GM19397 (cell line): ENCODE data around the gene KLHL29.

Experiments
- ATAC-seq: cut with Tn5 transposase; IDR thresholded peaks from one replicate; pipeline ENCODE4 v1.9.1; 2021; ENCODE audit warnings: mild to moderate bottlenecking, moderate library complexity; ENCODE audit not compliant: unreplicated experiment

The KLHL29 gene

DNA sequence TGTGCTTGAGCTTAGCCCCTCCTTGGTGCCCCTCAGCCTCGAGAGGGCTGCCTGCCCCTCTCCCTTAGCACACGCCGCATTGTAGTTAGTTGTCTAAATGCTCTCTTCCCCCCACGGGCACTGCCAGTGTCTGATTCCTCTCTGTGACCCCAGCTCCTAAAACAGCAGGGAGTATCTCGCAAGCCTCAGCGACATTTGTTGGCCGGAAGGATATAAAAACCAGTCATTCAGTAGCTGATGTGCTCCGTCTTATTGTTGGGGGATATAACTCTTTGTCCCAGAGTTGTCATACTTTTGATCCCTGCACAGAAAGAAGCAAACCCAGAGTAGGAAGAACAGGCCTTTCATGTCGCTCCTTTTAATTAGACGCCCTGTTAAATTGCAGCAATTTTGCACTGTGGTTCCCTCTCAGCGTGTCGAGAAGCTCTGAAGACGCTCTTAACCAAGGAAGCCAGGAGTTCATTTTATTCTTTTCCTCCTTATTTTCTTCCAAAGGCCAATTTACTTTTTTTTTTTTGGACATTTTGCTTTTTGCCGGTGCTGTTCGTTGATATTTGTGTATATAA lies 201.8 kb downstream of the KLHL29 start:
- no peak for ATAC-seq

- no peak for ATAC-seq
Observed at GRCh38 chr2:23587341-23587880, 202.4 kb downstream of the KLHL29 start.

GRCh38 chr2:23588106-23588505 lies 203.1 kb downstream of the KLHL29 start:
- ATAC-seq, result no peak

- no peak for ATAC-seq
Observed at GRCh38 chr2:23588508-23589201, 203.7 kb downstream of the KLHL29 start.

- ATAC-seq, result no peak
Observed at GRCh38 chr2:23589220-23589647, 204.3 kb downstream of the KLHL29 start.

GRCh38 chr2:23589739-23590138 lies 204.8 kb downstream of the KLHL29 start:
- ATAC-seq, result no peak

GRCh38 chr2:23590241-23590869 lies 205.4 kb downstream of the KLHL29 start:
- no peak for ATAC-seq

- no peak for ATAC-seq
Observed at GRCh38 chr2:23591111-23591510, 206.1 kb downstream of the KLHL29 start.

DNA sequence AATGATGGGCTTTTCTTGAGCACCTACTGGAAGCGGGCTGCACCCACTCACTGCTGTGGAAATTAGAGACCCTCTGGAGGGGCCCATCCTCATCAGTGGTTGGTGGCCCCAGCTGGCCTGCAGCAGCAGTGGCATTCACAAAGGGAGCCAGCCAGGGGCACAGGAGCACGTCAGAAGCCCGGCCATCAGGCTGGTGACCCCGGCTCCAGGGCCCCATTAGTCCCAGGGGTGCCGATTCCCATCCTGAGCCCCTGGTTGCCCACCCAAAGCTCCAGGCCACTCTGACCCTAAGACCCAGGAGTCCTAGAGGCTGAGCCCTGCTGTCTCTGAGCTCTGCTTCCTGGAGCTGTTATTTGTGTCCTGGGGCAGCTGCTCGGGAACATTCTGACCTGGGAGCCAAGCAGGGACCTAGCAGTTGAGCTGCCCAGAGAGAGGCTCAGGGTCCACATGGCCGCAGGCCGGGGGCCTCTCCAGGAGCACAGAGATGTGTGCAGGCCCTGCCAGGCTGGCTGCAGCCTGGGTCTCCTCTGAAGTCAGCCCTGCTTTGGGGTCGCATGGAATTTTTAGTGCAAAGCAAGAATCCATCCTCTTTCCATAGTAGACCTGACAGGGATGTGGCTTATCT lies 207.2 kb downstream of the KLHL29 start:
- ATAC-seq, result no peak

- no peak for ATAC-seq
Observed at GRCh38 chr2:23592898-23593751, 208.1 kb downstream of the KLHL29 start.

- no peak for ATAC-seq
Observed at GRCh38 chr2:23593752-23594459, 208.9 kb downstream of the KLHL29 start.

DNA sequence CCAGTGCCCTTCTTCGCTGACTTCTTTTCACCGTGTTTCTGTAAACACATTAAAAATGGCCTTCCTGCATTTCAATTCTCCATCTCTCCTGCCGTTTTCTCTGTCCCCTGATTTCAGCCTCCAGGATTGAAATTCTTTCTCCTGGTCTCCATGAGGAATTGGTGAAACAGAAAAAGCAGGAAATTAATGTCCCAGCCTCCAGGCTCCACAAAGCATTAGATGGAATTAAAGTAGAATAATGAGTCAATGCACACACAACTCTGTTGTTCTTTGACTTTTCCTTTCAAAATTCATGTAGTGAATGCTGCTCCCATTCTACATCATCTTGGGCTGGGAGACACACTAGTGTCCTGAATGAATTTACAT lies 209.5 kb downstream of the KLHL29 start:
- ATAC-seq, result no peak

- ATAC-seq, result no peak
Observed at GRCh38 chr2:23595021-23595420, 210.0 kb downstream of the KLHL29 start.

- no peak for ATAC-seq
Observed at GRCh38 chr2:23595601-23596251, 210.7 kb downstream of the KLHL29 start.

GRCh38 chr2:23596316-23596885 lies 211.4 kb downstream of the KLHL29 start:
- no peak for ATAC-seq

- no peak for ATAC-seq
Observed at GRCh38 chr2:23597687-23598086, 212.7 kb downstream of the KLHL29 start.

DNA sequence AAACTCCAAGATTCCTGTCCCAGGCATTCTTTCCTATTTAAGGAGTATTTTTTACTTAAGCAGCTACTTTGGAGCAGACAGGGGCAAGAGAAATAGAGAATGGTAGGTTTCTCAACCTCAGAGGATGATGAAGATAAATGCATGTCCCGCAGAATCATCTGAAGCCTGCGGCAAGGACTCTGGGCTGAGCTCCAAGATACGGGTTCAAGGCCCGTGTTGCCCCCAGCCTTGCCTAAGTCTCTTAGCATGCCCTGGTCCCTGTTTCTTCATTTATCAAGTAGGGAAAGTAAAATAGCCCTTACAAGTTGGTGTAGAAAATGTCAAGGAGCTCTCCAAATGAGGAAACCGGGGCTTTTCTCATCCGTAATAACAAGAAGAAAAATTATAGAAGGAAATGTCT lies 214.0 kb downstream of the KLHL29 start:
- no peak for ATAC-seq

DNA sequence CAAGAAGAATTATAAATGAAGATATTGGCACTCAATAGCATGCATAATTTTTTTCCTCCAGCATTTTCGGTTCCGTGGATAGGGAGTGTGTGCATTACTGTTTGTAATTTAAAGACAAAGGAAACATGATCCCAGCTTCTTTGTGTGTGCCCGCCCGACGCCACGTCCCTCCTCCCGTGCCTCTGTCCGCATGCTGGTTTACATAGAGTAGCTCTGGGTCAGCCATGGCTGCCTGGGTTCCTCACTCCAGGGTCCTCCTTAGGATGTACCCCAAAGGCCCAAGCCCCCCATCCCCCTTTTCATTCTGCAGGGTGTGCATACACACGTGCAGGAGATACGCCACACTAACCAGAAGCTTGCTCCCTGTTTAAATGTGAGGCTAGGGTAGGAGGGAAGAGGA lies 214.7 kb downstream of the KLHL29 start:
- no peak for ATAC-seq

DNA sequence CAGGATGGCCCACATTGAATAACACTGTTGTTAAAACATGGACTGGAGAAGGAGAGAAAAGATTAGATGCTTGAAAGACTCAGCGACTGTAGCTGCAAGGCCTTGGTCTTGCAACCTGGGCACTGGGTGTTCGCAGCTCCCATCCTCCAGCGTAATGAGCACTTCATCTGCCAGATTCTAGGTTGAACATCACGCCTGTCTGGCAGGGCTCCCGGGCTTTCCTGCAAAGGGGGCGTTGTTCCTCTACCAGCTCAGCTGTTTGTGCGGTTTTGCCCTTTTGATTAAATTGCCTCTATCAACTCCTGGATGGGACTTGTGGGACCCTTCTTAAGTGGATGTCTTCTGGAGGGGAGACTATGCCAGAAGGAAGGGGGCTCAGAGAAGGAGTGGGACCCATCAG lies 215.4 kb downstream of the KLHL29 start:
- ATAC-seq, result no peak
